Osteoblast (primary cell): ENCODE results near the gene ELF2. TPM values are rescaled to one million over a fixed set of nuclear protein-coding genes. Genes with fewer than 3 reads are reported as not detected.

Experiments
- DNase-seq: peaks from one replicate; pipeline ENCODE4 v3.0.0; 2011; ENCODE audit warnings: low spot score, mixed read lengths; ENCODE audit not compliant: insufficient read length; ENCODE audit errors: missing footprints
- H2AFZ ChIP-seq: 2 replicates; pipeline ENCODE4 v1.6.0; 2011; ENCODE audit warnings: mild to moderate bottlenecking, low read length
- H3K27ac ChIP-seq: 2 replicates; pipeline ENCODE4 v1.5.1; 2011; ENCODE audit warnings: mild to moderate bottlenecking, low read depth, low read length, moderate library complexity
- H3K27me3 ChIP-seq: 2 replicates; pipeline ENCODE4 v1.6.0; 2012; ENCODE audit warnings: mild to moderate bottlenecking, control low read depth, inconsistent platforms, low read length, moderate library complexity; ENCODE audit not compliant: insufficient read depth
- H3K36me3 ChIP-seq: 2 replicates; pipeline ENCODE4 v1.5.1; 2011; ENCODE audit warnings: mild to moderate bottlenecking, low read length, control low read depth, moderate library complexity; ENCODE audit not compliant: insufficient read depth
- H3K4me1 ChIP-seq: 2 replicates; pipeline ENCODE4 v1.5.1; 2011; ENCODE audit warnings: mild to moderate bottlenecking, low read length, control low read depth, moderate library complexity; ENCODE audit not compliant: insufficient read depth
- H3K4me2 ChIP-seq: 2 replicates; pipeline ENCODE4 v1.6.0; 2011; ENCODE audit warnings: mild to moderate bottlenecking, low read length; ENCODE audit not compliant: insufficient read depth
- H3K4me3 ChIP-seq: fragments of 200-600 bp; sonication (generic); 3 replicates; pipeline ENCODE4 v1.5.1; 2012; ENCODE audit warnings: mild to moderate bottlenecking, low read length, inconsistent platforms; ENCODE audit not compliant: insufficient read depth
- H3K79me2 ChIP-seq: 2 replicates; pipeline ENCODE4 v1.6.0; 2012; ENCODE audit warnings: mild to moderate bottlenecking, low read length, control low read depth, inconsistent platforms; ENCODE audit not compliant: insufficient read depth
- H3K9me3 ChIP-seq: 2 replicates; pipeline ENCODE4 v1.5.1; 2011; ENCODE audit warnings: low read depth, low read length, control low read depth
- H4K20me1 ChIP-seq: 2 replicates; pipeline ENCODE4 v1.6.0; 2012; ENCODE audit warnings: mild to moderate bottlenecking, low read length, control low read depth; ENCODE audit not compliant: insufficient read depth
- total RNA-seq: library from RNA; depleted of rRNA; stranded (reverse); fragments of >200 nt; gene quantifications from 2 replicates; pipeline ENCODE4 v1.2.3, GENCODE V29; 2012
- TF ChIP-seq, protein P1 (sequence below): IDR thresholded peaks from 2 replicates; pipeline ENCODE4 v1.5.1; 2011; ENCODE audit warnings: mild to moderate bottlenecking, low read depth, low read length, moderate library complexity; ENCODE audit errors: extremely low read depth

Gene ELF2
- total RNA-seq, 1 donor = 52.1 TPM

GRCh38 chr4:139152249-139152648 lies 24.8 kb downstream of the ELF2 start:
- Histone ChIP-seq H3K4me2 (no peak overlapping the region), H4K20me1 (peaks cover 7% of the 10 kb centered on the region), H3K36me3 (no peaks in the 10 kb centered on the region), H3K4me1 (peaks cover 7% of the 10 kb centered on the region), H3K27me3 (no peaks in the 10 kb centered on the region), H3K27ac (no peak overlapping the region), H3K79me2 (peaks cover 3% of the 10 kb centered on the region), H2AFZ (no peak overlapping the region), H3K9me3 (no peaks in the 10 kb centered on the region), H3K4me3 (no peak overlapping the region)
- TF ChIP-seq, protein P1, sequence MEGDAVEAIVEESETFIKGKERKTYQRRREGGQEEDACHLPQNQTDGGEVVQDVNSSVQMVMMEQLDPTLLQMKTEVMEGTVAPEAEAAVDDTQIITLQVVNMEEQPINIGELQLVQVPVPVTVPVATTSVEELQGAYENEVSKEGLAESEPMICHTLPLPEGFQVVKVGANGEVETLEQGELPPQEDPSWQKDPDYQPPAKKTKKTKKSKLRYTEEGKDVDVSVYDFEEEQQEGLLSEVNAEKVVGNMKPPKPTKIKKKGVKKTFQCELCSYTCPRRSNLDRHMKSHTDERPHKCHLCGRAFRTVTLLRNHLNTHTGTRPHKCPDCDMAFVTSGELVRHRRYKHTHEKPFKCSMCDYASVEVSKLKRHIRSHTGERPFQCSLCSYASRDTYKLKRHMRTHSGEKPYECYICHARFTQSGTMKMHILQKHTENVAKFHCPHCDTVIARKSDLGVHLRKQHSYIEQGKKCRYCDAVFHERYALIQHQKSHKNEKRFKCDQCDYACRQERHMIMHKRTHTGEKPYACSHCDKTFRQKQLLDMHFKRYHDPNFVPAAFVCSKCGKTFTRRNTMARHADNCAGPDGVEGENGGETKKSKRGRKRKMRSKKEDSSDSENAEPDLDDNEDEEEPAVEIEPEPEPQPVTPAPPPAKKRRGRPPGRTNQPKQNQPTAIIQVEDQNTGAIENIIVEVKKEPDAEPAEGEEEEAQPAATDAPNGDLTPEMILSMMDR = no peak
- no peak for DNase-seq

DNA sequence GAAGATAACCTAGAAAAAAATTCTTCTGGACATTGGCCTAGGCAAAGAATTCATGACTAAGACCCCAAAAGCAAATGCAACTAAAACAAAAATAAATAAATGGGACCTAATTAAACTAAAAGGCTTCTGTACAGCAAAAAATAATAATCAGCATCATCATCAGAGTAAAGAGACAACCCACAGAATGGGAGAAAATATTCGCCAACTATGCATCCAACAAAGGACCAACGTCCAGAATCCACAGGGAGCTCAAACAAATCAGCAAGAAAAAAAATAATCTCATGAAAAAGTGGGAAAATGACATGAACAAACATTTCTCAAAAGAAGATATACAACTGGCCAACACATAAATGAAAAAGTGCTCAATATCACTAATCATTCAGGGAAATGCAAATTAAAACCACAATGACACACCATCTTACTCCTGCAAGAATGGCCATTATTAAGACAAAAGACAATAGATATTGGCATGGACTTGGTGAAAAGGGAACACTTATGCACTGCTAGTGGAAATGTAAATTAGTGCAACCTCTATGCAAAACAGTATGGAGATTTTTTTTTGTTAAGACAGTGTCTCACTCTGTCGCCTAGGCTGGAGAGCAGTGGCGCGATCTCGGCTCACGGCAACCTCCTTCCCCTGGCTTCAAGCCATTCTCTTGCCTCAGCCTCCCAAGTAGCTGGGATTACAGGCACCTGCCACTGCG lies 29.9 kb downstream of the ELF2 start:
- no peak for DNase-seq
- no peak overlapping the region for H3K4me2 ChIP-seq
- peaks cover 9% of the 10 kb centered on the region for H3K4me1 ChIP-seq
- H3K79me2 ChIP-seq = peaks cover 34% of the 10 kb centered on the region
- H3K4me3 ChIP-seq = no peak overlapping the region
- H3K36me3 ChIP-seq = no peaks in the 10 kb centered on the region
- TF ChIP-seq, protein P1 = no peak
- no peaks in the 10 kb centered on the region for H3K27me3 ChIP-seq
- no peak overlapping the region for H3K27ac ChIP-seq
- H4K20me1 ChIP-seq = peaks cover 26% of the 10 kb centered on the region
- H3K9me3 ChIP-seq = no peaks in the 10 kb centered on the region
- no peak overlapping the region for H2AFZ ChIP-seq

- DNase-seq = no peak
- peaks cover 9% of the 10 kb centered on the region for H3K4me1 ChIP-seq
- H3K27me3 ChIP-seq = no peaks in the 10 kb centered on the region
- H3K27ac ChIP-seq = no peak overlapping the region
- TF ChIP-seq, protein P1 = no peak
- no peak overlapping the region for H3K4me3 ChIP-seq
- no peaks in the 10 kb centered on the region for H3K9me3 ChIP-seq
- no peak overlapping the region for H3K4me2 ChIP-seq
- no peaks in the 10 kb centered on the region for H3K36me3 ChIP-seq
- H3K79me2 ChIP-seq = peaks cover 39% of the 10 kb centered on the region
- H2AFZ ChIP-seq = no peak overlapping the region
- peaks cover 26% of the 10 kb centered on the region for H4K20me1 ChIP-seq
These were observed 31.5 kb downstream of the ELF2 start for GRCh38 chr4:139145552-139145932.

GRCh38 chr4:139144911-139145551 lies 32.0 kb downstream of the ELF2 start:
- no peak for DNase-seq
- no peak overlapping the region for H3K4me3 ChIP-seq
- H3K36me3 ChIP-seq = no peaks in the 10 kb centered on the region
- H3K4me2 ChIP-seq = no peak overlapping the region
- H3K79me2 ChIP-seq = peaks cover 39% of the 10 kb centered on the region
- peaks cover 9% of the 10 kb centered on the region for H3K4me1 ChIP-seq
- no peaks in the 10 kb centered on the region for H3K9me3 ChIP-seq
- peaks cover 26% of the 10 kb centered on the region for H4K20me1 ChIP-seq
- TF ChIP-seq, protein P1 = no peak
- H3K27me3 ChIP-seq = no peaks in the 10 kb centered on the region
- no peak overlapping the region for H2AFZ ChIP-seq
- no peak overlapping the region for H3K27ac ChIP-seq
